NCI-H2029 treated with DMSO at 0.1 percent for 48 hours (cell line): Measurements from ENCODE around the gene PRICKLE2.

ENCODE experiments used
- DNase-seq: peaks from one replicate; lab custom pipeline; 2025; lab: John Stamatoyannopoulos, UW

Gene PRICKLE2

GRCh38 chr3:64067506-64068346 is 157.5 kb downstream of the PRICKLE2 start:
- DNase-seq = no peak

GRCh38 chr3:64064804-64065203 is 160.5 kb downstream of the PRICKLE2 start:
- no peak for DNase-seq

GRCh38 chr3:64063983-64064438 is 161.3 kb downstream of the PRICKLE2 start:
- DNase-seq = no peak

- DNase-seq = no peak
Measured at GRCh38 chr3:64063207-64063982, 161.9 kb downstream of the PRICKLE2 start.

- no peak for DNase-seq
Measured at GRCh38 chr3:64061628-64062027, 163.6 kb downstream of the PRICKLE2 start.

- no peak for DNase-seq
Measured at GRCh38 chr3:64059484-64060175, 165.6 kb downstream of the PRICKLE2 start.

- no peak for DNase-seq
Measured at GRCh38 chr3:64058566-64058965, 166.7 kb downstream of the PRICKLE2 start.

- DNase-seq = no peak
Measured at GRCh38 chr3:64057231-64057630, 168.0 kb downstream of the PRICKLE2 start.

GRCh38 chr3:64056606-64057180 is 168.6 kb downstream of the PRICKLE2 start:
- no peak for DNase-seq

GRCh38 chr3:64055076-64055475 is 170.2 kb downstream of the PRICKLE2 start:
- no peak for DNase-seq

GRCh38 chr3:64054488-64054887 is 170.8 kb downstream of the PRICKLE2 start:
- DNase-seq = no peak

GRCh38 chr3:64053581-64053980 is 171.7 kb downstream of the PRICKLE2 start:
- DNase-seq = no peak

- DNase-seq = no peak
Measured at GRCh38 chr3:64053117-64053516, 172.1 kb downstream of the PRICKLE2 start.

- DNase-seq = no peak
Measured at GRCh38 chr3:64049832-64050231, 175.4 kb downstream of the PRICKLE2 start.

- no peak for DNase-seq
Measured at GRCh38 chr3:64049136-64049535, 176.1 kb downstream of the PRICKLE2 start.

- DNase-seq = no peak
Measured at GRCh38 chr3:64048631-64049061, 176.6 kb downstream of the PRICKLE2 start.

- no peak for DNase-seq
Measured at GRCh38 chr3:64047787-64048186, 177.5 kb downstream of the PRICKLE2 start.

GRCh38 chr3:64046996-64047594 is 178.2 kb downstream of the PRICKLE2 start:
- DNase-seq = no peak

- DNase-seq = peak; percentile 60
Measured at GRCh38 chr3:64046592-64046991, 178.7 kb downstream of the PRICKLE2 start.

GRCh38 chr3:64042952-64043351 is 182.3 kb downstream of the PRICKLE2 start:
- DNase-seq = no peak
